ENCODE results near the gene SINHCAF.
"Not testable (repeated sequence)": the region's sequence is repeated elsewhere in the genome, so short reads cannot be mapped to it uniquely, and the experiment has no call there.

The SINHCAF gene

DNA sequence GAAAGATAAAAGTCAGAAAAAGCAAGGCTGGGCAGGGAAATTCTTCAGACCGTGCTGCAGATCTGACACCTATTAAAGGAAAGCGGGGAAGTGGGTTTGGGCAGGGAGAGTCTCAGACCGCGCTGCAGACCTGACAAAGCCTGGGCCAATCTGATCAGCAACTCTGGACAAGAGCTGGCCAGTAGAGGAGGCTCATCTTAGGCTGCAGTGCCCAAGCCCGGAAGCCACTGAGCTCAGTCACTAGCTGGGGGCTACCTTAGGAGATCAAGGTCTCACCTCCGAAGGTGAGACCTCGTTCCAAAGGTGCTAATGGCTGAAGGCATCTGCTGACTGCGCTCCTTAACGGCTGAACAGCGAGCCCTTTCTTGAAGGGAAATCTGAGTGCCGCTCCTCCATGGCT lies 60.2 kb downstream of the SINHCAF start:
- DNase-seq (ENCODE audit: low read depth, low spot score), result no peak

- no peak for DNase-seq (ENCODE audit: low read depth, low spot score)
Measured at GRCh38 chr12:31263661-31264060, 62.3 kb downstream of the SINHCAF start.

GRCh38 chr12:31261744-31262143 lies 64.2 kb downstream of the SINHCAF start:
- DNase-seq (ENCODE audit: low read depth, low spot score), result no peak

GRCh38 chr12:31260840-31261239 lies 65.1 kb downstream of the SINHCAF start:
- DNase-seq (ENCODE audit: low read depth, low spot score), result no peak

DNA sequence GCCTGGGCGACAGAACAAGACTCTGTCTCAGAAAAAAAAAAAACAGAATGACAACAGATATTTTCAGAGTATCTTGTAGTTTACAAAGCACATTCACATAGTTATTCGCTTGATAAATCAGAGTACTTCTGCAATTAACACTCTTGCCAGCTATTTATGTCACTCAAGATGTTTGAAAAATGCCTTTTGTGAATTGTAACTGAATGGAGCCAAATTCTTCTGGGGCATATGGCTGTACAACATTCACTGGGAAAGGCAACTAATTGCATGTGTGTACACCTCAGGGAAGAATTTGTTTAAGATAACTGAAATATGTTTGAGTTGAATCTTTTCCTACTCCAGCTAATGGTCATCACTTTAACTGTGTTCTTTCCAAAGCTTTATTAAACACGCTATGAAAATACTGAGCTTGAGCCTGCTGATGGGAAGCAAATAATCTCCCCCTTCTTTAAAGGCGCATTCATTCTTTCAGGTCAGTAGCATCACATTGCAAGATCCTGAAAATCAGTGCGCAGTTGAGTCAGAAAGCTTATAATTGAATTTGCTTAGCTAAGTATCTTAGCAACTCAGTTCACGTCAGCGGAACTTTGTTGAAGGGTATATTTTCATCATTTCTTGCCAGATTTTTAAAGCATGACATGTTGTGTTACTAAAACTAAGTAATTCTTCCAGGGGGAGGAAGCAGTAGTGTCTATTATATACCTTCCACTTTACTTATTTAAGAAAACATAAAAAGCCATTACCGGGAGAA lies 66.6 kb downstream of the SINHCAF start:
- no peak for DNase-seq (ENCODE audit: low read depth, low spot score)

GRCh38 chr12:31257784-31258183 lies 68.2 kb downstream of the SINHCAF start:
- no peak for DNase-seq (ENCODE audit: low read depth, low spot score)

GRCh38 chr12:31251707-31252611 lies 74.0 kb downstream of the SINHCAF start:
- DNase-seq (ENCODE audit: low read depth, low spot score), result not testable (repeated sequence)

- DNase-seq (ENCODE audit: low read depth, low spot score), result no peak
Measured at GRCh38 chr12:31250179-31250578, 75.8 kb downstream of the SINHCAF start.

DNA sequence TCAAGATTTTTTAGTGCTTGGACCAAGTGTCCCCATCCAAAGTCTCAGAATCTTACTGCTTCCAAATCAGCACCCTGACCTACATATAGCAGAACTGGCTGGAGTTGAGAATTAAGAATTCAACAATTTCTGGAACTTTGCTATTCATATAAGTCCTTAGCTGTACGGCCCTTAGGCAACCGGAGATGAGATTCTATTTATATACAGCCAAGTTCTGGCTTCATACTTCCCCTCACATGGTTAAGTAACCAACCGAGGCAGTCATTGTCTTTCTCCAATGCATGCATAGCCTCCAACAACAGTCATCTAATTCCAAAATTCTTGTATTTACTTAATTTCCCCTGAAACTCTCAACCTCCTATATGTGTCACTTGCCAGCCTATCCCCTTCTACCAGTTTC lies 76.6 kb downstream of the SINHCAF start:
- DNase-seq (ENCODE audit: low read depth, low spot score), result no peak

- DNase-seq (ENCODE audit: low read depth, low spot score), result no peak
Measured at GRCh38 chr12:31248815-31249214, 77.1 kb downstream of the SINHCAF start.

DNA sequence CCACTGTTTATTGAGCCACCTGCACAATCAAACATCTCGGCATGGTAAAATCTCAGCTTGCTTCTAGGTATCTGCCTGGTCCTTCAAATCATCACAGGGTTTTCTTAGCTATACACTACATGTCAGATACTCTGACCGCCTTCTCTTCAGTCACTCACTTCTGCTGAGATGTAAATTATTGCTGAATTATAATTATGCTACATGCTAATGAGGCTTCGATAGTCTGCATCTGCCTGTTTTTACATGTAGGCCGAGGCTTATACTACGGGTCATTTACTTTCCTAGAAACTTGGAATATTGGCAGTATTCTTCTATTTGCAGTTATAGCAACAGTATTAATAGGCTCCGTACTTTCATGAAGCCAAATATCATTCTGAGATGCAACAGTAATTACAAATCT lies 77.6 kb downstream of the SINHCAF start:
- no peak for DNase-seq (ENCODE audit: low read depth, low spot score)

DNA sequence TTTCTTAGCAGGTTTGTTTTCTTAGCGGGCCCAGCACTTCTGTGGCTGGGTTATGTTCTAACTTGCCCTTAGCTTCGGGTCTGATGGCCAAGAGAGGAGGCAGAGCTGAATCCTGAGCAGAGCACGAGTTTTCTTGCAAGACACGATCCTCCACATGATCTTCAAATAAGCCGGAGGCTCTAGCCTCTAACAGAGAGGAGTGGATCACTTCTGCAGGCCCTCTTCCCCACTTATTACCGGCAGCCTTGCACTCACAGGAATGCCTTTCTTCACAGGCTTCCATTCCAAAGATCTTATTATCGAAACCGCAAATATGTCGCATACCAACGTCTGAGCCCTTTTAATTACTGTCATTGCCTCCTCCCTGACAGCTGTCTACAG lies 79.5 kb downstream of the SINHCAF start:
- DNase-seq (ENCODE audit: low read depth, low spot score), result no peak

- DNase-seq (ENCODE audit: low read depth, low spot score), result no peak
Measured at GRCh38 chr12:31245822-31246469, 80.0 kb downstream of the SINHCAF start.

- DNase-seq (ENCODE audit: low read depth, low spot score), result not testable (repeated sequence)
Measured at GRCh38 chr12:31242418-31242817, 83.5 kb downstream of the SINHCAF start.

DNA sequence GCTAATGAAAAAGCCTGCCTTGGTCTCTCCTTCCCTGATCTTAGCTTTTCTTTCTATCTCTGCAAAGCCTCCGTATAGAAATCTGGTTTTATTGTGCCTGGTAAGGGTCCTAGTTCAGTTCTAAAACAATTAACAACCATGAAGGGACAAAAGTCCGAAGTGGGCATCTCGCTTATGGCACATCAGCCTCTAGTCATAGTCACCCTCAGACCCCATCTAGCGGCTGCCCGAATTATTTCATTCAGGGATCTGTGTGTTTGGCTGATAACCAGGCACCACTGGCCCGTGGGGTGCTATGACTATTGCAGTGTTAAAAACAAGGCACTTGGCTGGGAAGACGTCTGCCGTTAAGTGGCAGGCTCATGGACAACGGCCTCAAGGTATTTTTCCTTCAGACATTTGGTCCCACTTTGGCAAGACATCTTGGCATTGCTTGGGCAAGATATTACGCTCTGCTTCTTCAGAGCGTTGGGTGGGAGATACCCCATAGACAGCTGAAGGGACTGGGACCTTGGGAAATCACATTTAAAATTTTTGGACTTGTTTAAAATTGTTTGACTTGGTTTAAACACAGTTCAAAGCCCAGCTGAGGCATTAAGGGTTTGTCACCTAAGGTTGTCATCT lies 87.1 kb downstream of the SINHCAF start:
- DNase-seq (ENCODE audit: low read depth, low spot score), result no peak

GRCh38 chr12:31238333-31238732 lies 87.6 kb downstream of the SINHCAF start:
- DNase-seq (ENCODE audit: low read depth, low spot score), result not testable (repeated sequence)

DNA sequence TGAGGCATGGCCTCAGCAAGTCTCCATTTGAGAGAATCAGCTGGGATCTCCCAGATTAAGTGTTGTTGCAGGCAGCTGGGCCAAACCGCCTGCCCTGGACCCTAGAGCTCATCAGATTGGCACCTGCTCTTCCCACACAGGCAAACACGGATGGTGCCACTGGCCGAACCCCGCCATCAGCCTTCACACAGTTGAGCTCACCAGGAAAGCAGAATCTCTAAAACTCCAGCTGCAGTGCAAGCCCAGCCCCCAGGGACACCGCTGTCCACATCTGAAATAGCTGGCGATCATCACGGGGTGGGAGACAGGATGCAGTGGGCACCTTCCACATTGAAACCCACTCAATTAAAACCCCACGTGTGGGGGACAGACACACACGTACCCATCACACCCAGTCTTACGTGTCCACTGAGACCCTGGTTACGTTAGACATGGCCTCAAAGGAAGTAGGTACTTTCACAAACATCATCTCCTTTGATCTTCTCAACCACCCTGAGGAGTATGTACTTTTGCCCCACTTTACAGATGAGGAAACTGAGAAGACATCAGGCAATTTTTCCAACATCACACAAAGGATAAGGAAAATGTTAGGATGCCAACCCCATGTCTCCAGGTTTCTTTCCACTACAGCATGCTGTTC lies 88.8 kb downstream of the SINHCAF start:
- DNase-seq (ENCODE audit: low read depth, low spot score), result no peak

DNA sequence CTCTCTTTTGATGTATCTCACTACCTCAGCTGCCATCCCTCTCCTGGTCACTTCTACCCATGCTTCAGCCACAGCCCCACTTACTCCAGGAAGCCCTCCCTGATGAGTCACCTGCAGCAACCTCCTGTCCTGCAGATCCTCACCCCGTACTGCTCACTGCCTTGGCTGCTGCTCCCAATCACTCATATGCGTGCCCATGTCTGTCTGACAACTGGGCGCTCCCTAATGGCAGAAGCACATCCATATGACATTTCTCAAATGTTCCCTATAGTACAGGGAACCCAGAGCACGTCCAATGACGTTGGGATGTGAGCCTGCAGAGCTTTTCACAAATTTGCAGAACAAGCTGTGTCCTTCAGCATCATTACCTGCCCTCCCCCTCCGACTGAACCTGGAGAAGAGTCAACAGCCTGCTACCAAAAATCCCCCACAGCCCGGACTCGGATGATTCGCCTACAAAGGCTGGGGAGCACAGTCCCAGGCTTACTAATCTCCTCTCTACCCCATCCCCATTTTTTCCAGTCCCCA lies 90.0 kb downstream of the SINHCAF start:
- no peak for DNase-seq (ENCODE audit: low read depth, low spot score)

DNA sequence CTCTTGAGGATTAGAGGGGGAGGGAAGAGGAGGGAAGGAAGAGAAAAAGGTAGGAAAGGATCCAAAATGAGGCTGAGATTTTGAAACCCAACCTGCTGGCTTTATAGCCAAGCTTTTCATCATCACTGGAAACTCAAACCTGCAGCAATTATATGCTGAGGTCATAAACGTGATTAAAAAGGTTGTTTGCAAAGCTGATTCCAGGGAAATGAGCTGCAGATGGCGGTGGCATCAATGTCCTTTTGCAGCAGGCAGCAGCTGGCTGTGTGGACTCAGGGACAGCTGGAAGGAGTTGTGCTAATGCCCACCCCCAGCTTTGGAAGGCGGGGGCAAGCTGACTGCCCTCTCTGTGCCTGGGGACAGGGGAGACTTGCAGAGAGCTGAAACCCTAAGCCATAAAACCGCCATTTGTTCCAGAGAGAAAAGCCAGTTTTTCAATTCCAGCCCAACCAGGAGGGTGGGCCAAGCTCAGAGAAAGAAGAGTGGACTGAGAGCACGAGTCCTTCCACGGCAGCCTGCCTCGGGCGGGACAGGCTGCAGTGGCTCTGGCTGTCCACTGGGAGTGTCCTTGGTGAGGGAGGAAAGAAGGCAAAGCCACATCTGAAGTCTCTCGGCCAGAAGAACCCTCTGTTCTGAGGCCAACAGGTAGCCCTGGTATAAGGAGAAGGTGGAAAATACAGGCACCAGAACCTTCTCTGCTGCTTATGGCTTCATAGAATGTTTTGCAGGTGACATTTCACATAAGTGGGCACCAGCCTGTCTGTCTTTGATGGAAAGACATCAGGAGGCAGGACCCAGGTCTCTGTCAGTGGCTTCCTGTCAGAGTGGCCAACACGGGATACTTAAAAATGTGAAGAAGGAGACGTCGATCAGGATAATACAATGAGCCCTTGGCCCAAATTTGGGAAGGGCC lies 90.7 kb downstream of the SINHCAF start:
- no peak for DNase-seq (ENCODE audit: low read depth, low spot score)

All from iPS DF 19.7 (cell line).